GM12891 (cell line): Measurements from ENCODE around the gene TLK2.

Experiments used
- DNase-seq: peaks from one replicate; pipeline ENCODE4 v3.0.0; 2011; ENCODE audit warnings: low spot score; ENCODE audit not compliant: insufficient read length
- FAIRE-seq: peaks from 2 replicates; lab custom pipeline; 2011; peaks lifted over from hg19 to GRCh38; lab: Jason Lieb, UNC
- PAX5 ChIP-seq: IDR thresholded peaks from 2 replicates; pipeline ENCODE4 v1.6.1; 2011; ENCODE audit warnings: low read length, moderate library complexity, mild to moderate bottlenecking; ENCODE audit not compliant: insufficient read depth, severe bottlenecking
- POLR2A ChIP-seq: IDR thresholded peaks from 2 replicates; pipeline ENCODE4 v1.6.1; 2011; ENCODE audit warnings: low read depth, low read length, control low read depth
- POLR2AphosphoS5 ChIP-seq: IDR thresholded peaks from 2 replicates; pipeline ENCODE4 v1.6.1; 2011; ENCODE audit warnings: low read depth, low read length, control low read depth
- POU2F2 ChIP-seq: IDR thresholded peaks from 2 replicates; pipeline ENCODE4 v1.6.1; 2011; ENCODE audit warnings: low read depth, mild to moderate bottlenecking, control low read depth, low read length, moderate library complexity
- SPI1 ChIP-seq: IDR thresholded peaks from 2 replicates; pipeline ENCODE4 v1.6.1; 2011; ENCODE audit warnings: low read depth, low read length, control low read depth
- TAF1 ChIP-seq: IDR thresholded peaks from 2 replicates; pipeline ENCODE4 v1.6.1; 2011; ENCODE audit warnings: low read depth, low read length, control low read depth

Gene TLK2

DNA sequence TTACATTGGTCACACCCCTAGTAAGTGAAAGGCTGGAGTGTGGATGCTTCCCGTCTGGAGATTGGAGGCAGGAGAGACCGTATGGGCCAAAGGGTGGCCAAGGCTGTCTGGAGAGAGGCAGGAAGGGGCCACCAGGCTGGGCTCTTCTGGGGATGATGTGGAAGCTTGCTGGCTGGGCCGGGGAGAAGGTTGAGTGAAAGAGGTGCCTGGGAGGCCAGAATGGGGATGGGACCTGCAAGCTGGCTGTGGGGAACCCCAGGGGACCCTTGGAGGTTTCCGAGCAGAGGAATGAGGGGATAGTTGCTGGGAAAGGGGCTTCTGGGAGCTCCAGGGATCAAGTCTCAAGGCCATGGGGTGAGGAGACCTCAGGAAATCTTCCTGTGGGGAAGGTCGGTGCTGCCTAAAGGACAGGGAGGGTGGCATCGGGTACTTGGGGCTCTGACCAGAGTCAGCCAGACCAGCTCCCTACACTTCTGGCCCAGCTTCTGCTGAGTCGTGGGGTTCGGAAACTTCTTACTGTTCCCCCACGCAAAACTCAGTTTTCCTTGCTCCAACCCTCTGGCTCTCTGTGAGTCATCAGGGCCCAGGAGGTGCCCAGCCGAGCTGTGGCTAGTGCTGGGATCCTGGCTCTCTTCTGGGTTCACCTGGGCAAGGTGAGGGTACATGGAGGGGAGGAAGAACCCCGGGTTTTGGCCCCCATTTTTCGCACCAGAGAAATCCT lies 151.9 kb downstream of the TLK2 start:
- no peak for DNase-seq
- TF ChIP-seq POLR2AphosphoS5 (no peak), POLR2A (no peak), TAF1 (no peak), SPI1 (no peak), PAX5 (no peak), POU2F2 (no peak)
- FAIRE-seq, result no peak

DNA sequence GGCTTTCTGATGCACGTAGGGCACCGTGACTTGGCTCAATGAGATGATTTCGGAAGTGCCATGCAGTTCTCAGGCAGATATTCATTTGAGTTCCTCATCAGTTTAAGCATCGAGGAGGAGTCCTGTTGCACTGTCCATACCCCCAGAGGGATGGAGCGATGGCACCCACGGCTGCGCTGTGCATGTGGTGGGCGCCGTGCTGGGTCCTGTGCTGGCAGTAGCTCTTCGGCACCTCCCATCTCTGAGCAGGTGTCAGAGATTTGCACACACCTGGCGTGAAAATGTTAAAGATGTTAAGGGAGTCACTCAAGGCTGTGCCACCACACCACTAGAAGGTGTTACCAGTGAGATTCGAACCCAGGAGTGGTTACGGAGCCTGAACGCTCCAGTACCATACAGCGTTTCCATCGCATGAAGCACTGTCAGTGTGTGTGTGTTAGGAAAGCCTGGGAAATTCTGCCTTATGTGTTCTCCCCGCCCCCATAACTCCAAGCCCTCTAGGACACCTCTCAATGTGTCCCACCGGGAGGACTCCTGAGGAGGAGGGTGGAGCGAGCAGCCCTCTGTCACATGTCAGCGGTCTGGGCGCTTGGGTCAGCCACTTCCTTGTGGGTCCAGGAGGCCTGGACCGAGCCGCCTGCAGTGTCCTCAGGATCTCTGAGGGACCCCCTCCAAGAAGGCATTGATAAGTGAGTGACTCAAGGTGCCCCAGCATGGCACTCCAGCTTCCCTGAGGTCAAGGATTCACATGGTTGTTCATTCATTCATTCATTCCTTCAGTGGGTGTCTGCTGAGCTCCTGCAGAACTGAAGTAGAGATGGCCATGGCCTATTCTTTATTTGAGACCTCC lies 152.7 kb downstream of the TLK2 start:
- FAIRE-seq, result no peak
- TF ChIP-seq TAF1 (no peak), POLR2AphosphoS5 (no peak)
- DNase-seq, result no peak

DNA sequence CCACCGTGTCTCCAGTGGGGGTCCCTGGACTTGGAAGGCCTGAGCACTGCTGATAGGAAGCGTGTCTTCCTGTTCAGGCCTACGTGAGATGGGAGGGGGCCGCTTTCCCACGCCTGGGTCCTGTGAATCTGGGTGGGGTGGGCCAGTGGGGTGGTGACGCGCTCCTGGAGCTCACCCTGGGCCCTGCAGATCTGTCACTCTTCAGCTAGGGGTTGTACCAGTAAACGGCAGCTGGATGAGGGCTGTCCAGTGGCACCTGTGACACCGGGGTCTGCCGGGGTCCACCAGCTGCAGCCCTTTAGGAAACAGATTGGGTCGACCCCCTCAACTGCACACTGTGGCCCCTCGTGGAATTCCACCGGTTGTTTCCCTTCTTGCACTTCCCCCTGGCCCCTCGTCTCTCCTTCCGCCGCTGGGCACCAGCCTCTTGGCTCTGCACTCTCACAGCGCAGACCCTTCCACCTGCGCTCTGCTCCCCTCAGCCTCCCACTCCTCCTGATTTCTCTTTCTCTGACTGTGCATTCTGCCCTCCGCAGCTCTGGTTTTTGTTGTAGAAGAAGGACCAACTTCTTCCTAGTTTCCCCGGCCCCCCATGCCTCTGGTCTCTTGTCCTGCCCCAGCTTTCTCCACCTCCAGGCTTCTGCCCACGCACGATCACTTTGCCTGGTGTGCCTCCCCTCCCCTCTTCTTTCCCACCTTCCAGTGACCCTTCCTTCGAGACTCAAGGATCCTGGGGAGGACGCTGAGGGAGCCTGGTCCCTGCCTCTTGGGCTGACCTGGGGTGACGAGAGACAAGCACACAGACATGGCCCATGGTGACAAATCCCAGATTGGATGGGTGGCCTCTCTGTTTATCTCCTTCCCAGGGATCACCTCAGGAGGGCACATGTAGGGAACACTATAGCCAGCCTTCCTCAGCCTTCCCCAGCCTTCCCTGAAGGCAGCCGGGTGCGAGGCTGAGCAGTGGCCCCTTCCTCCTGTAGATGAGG lies 153.6 kb downstream of the TLK2 start:
- DNase-seq (no peak), FAIRE-seq (no peak)
- TF ChIP-seq TAF1, result no peak
- TF ChIP-seq SPI1, result no peak
- TF ChIP-seq POU2F2, result no peak
- no peak for TF ChIP-seq POLR2AphosphoS5
- TF ChIP-seq PAX5, result no peak
- TF ChIP-seq POLR2A, result no peak

DNA sequence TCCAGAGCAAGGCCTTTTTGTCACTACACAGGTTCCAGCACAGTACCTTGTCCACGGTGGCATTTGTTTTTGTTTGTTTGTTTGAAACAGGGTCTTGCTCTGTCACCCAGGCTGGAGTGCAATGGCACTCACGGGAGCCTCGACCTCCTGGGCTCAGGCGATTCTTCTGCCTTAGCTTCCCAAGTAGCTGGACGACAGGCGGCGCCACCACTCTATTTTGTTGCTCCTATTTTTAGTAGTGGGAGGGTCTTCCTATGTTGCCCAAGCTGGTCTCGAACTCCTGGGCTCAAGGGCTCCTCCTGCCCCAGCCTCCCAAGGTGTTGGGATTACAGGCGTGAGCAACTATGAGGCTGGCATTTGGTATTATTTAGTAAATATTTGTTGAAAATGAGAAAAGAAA lies 159.2 kb downstream of the TLK2 start:
- FAIRE-seq (no peak), DNase-seq (no peak)
- TF ChIP-seq TAF1, result no peak
- TF ChIP-seq POU2F2, result no peak
- TF ChIP-seq POLR2A, result no peak
- no peak for TF ChIP-seq POLR2AphosphoS5
- no peak for TF ChIP-seq SPI1
- TF ChIP-seq PAX5, result no peak

GRCh38 chr17:62641153-62641552 lies 162.5 kb downstream of the TLK2 start:
- TF ChIP-seq POLR2A (no peak), POU2F2 (no peak), SPI1 (no peak), POLR2AphosphoS5 (no peak), TAF1 (no peak)
- FAIRE-seq (no peak), DNase-seq (no peak)

DNA sequence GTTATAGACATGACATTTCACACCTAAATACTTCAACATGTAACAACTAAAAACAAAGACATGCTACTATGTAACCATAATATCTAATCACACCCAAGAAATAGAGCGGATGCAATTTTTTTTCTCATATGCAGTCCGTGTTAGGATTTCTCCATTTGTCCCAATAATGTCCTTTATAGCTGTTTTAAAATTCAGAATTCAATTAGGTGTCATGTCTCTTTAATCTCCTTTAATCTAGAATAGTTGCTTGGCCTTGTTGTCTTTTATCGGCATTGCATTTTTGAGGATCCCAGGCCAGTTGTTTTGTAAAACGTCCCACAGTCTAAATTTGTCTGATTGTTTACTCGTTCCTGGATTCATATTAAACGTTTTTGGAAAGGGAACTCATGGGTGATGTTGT lies 163.3 kb downstream of the TLK2 start:
- DNase-seq (no peak), FAIRE-seq (no peak)
- TF ChIP-seq POLR2AphosphoS5 (no peak), SPI1 (no peak), POU2F2 (no peak), POLR2A (no peak)

DNA sequence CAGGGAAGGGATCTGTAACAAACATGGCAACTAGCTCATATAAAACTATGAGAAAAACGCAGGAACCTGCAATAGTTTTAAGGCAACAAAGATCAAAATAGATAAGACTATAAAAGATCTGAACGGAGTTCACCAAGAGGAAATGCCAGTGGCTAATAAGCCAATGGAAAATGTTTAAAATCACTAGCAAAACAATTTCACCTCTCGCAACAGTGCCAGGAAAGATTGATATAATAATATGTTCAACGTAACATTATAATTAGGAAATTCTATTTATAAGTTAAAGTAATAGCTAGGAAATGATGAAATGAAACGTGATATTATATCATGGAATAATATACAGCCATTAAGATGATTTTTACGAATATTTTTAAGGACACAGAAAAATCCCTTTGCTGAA lies 164.9 kb downstream of the TLK2 start:
- no peak for DNase-seq
- no peak for TF ChIP-seq PAX5
- no peak for TF ChIP-seq SPI1
- TF ChIP-seq TAF1, result no peak
- TF ChIP-seq POLR2AphosphoS5, result no peak
- no peak for TF ChIP-seq POU2F2
- TF ChIP-seq POLR2A, result no peak
- FAIRE-seq, result no peak

- no peak for TF ChIP-seq POU2F2
- TF ChIP-seq POLR2AphosphoS5, result no peak
- TF ChIP-seq POLR2A, result no peak
- TF ChIP-seq TAF1, result no peak
- TF ChIP-seq SPI1, result no peak
- no peak for TF ChIP-seq PAX5
- FAIRE-seq (no peak), DNase-seq (no peak)
These were observed 166.0 kb downstream of the TLK2 start for GRCh38 chr17:62644487-62645173.
